ENCODE measurements around the gene ARMC5.
A peak's percentile ranks its signal among the peaks of the same experiment; 100 is the strongest.

- TF ChIP-seq CTCF (IDR thresholded peaks at IDR 0.05) = peak; percentile 11 to 59 (median 55)
- TF ChIP-seq POLR2A (IDR thresholded peaks at IDR 0.05) = no peak
Observed at GRCh38 chr16:31460582-31461002, 1.3 kb downstream of the ARMC5 start.

Data from body of pancreas (tissue), 4 donors.